ENCODE data around the gene METTL21A. TPM values are rescaled to one million over a fixed set of nuclear protein-coding genes. Genes with fewer than 3 reads are reported as not detected.

Gene METTL21A
- total and polyA plus RNA-seq, 2 of the 4 experiments (the other 2 are of a cell fraction): 5.9 to 11.6 TPM

DNA sequence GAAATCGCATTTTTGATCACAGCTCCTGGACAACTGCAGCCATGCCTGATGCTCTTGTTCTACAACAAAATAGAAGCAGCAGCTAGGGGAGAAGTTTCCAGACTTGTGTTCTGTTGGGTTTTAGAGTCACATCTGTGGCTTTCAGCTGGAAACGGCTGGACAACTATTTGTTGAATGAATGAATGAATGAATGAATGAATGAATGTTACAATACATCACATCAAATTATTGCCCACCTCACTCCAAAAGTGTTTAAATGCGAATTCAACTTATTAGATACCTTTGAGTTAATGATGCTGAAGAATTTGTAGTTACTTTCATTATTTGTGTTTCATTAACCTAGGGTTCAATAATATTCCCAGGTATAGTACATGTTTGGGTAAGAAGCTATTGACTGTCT lies 8.5 kb upstream of the METTL21A start:
- H3K27me3 ChIP-seq (ENCODE audit: control insufficient read depth, insufficient read depth, low read length): peaks cover 2% of the 10 kb centered on the region; the same call in 1 of the 2 replicates
- no peak overlapping the region for H2AK9ac ChIP-seq (replicated peaks; ENCODE audit: low read depth, low read length, poor library complexity)
- H3K4me3 ChIP-seq (ENCODE audit: insufficient read depth, low read depth, low read length): no peak overlapping the region
- no peak overlapping the region; a peak in 1 of 4 replicates for H4K8ac ChIP-seq (ENCODE audit: low read depth in 2 of 2, low read length in 2 of 2)
- H2BK120ac ChIP-seq (ENCODE audit: low read depth, low read length): no peak overlapping the region
- no peak overlapping the region for H3K27ac ChIP-seq (ENCODE audit: insufficient read depth, low read length)
- H3K56ac ChIP-seq (ENCODE audit: extremely low read depth, insufficient read depth, low read length): no peak overlapping the region
- H3K79me1 ChIP-seq (ENCODE audit: low read depth in 1 of 2, low read length in 2 of 2): no peaks in the 10 kb centered on the region
- H4K91ac ChIP-seq (ENCODE audit: insufficient read depth, low read depth, low read length): no peak overlapping the region
- no peak overlapping the region for H3K4me2 ChIP-seq (ENCODE audit: low read depth, low read length)
- DNase-seq (no peak), ATAC-seq (ENCODE audit: low read depth) (no peak)
- no peak overlapping the region for H2AFZ ChIP-seq (replicated peaks; ENCODE audit: low read length, poor library complexity)
- H2BK5ac ChIP-seq (ENCODE audit: low read depth, low read length, poor library complexity, severe bottlenecking): no peak overlapping the region
- H3K18ac ChIP-seq (ENCODE audit: low read depth, low read length): 0 out of 2 replicates have a peak overlapping the region, but pooled peaks have one; percentile 52
- ChIA-PET CTCF (interaction anchor here (0.6 to 1.0 kb wide), 3 partner anchors 15 to 104 kb away, joined by 3 to 4 read pairs (median 3); partner anchors contain the start of gene CREB1), POLR2A (ENCODE audit: unreplicated experiment) (interaction anchor here (0.6 kb wide), 1 partner anchor 36 kb away, joined by 3 read pairs; no protein-coding TSS in a partner anchor)
- WGBS, 2 experiments (ENCODE audit: extremely low coverage in 2 of 2, insufficient read length in 1 of 2): no CpG with 5 or more reads among the region's 3 CpGs
- H3K4me1 ChIP-seq (ENCODE audit: control insufficient read depth, insufficient read depth, low read length): peaks cover 7% of the 10 kb centered on the region; the same call in 1 of the 2 replicates
- no peak overlapping the region for H3K4ac ChIP-seq (ENCODE audit: low read depth, low read length)
- dilution Hi-C loops (cut with HindIII; ENCODE audit: low sequenced_read_pairs, unreplicated experiment): no loop called here
- H2BK15ac ChIP-seq (ENCODE audit: low read depth, low read length): no peak overlapping the region
- H3K9ac ChIP-seq (ENCODE audit: low read depth, low read length): no peak overlapping the region
- no peak for TF ChIP-seq RCOR1 (IDR thresholded peaks at IDR 0.05; ENCODE audit: insufficient replicate concordance, low read length)
- no peak for TF ChIP-seq FOS (IDR thresholded peaks at IDR 0.05; ENCODE audit: low read depth, low read length)
- TF ChIP-seq MAFK (IDR thresholded peaks at IDR 0.05; ENCODE audit: low read depth, low read length): no peak
- no peak for TF ChIP-seq RFX5 (IDR thresholded peaks at IDR 0.05; ENCODE audit: low read depth, low read length)
- no peak for TF ChIP-seq USF2 (IDR thresholded peaks at IDR 0.05; ENCODE audit: low read depth, low read length)
- BruUV-seq (replicated peaks): no TSS peak
- 0 out of 2 replicates have a peak, but pooled peaks cover 7% of the 10 kb centered on the region for H3K9me1 ChIP-seq (ENCODE audit: insufficient read depth, low read length)
- intact Hi-C loops (cut with micrococcal nuclease): loop anchor here (5.0 kb wide), 1 partner anchor 34 kb away; no protein-coding TSS in a partner anchor
- no peak overlapping the region for H2AK5ac ChIP-seq (ENCODE audit: low read depth, low read length)
- H3K14ac ChIP-seq (replicated peaks; ENCODE audit: low read depth, low read length): no peak overlapping the region
- no peak overlapping the region for H3K23ac ChIP-seq (ENCODE audit: low read depth, low read length)
- no peaks in the 10 kb centered on the region for H4K20me1 ChIP-seq (ENCODE audit: insufficient read depth, low read length)
- in situ Hi-C loops (cut with MboI; ENCODE audit: low sequenced_read_pairs): loop anchor here (25.0 kb wide), 1 partner anchor 429 kb away; no protein-coding TSS in a partner anchor
- H3K9me3 ChIP-seq (ENCODE audit: control insufficient read depth, insufficient read depth, low read length): no peaks in the 10 kb centered on the region
- H4K5ac ChIP-seq (ENCODE audit: low read depth, low read length): no peak overlapping the region
- no peaks in the 10 kb centered on the region for H3K36me3 ChIP-seq (ENCODE audit: control insufficient read depth, insufficient read depth, low read length)
- H2BK20ac ChIP-seq (ENCODE audit: low read depth, low read length): peak overlapping the region; percentile 25; the same call in 1 of the 2 replicates
